ENCODE measurements around the gene TMED10.
"Not testable (repeated sequence)": the region's sequence is repeated elsewhere in the genome, so short reads cannot be mapped to it uniquely, and the experiment has no call there.

The TMED10 gene

DNA sequence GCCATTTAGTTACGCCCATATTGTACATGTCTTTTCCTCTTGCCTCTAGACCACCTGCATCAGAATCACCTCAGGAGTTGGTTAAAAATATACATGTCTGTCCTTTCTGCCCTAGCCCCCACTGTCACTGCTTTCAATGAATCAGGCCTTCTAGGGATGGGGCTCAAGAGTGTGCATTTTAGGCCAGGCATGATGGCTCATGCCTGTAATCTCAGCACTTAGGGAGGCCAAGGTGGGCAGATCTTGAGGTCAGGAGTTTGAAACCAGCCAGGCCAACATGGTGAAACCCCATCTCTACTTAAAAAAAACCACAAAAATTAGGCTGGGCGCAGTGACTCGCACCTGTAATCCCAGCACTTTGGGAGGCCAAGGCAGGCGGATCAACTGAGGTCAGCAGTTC, 13.6 kb upstream of the TMED10 start:
- DNase-seq (ENCODE audit: low read depth): no peak

DNA sequence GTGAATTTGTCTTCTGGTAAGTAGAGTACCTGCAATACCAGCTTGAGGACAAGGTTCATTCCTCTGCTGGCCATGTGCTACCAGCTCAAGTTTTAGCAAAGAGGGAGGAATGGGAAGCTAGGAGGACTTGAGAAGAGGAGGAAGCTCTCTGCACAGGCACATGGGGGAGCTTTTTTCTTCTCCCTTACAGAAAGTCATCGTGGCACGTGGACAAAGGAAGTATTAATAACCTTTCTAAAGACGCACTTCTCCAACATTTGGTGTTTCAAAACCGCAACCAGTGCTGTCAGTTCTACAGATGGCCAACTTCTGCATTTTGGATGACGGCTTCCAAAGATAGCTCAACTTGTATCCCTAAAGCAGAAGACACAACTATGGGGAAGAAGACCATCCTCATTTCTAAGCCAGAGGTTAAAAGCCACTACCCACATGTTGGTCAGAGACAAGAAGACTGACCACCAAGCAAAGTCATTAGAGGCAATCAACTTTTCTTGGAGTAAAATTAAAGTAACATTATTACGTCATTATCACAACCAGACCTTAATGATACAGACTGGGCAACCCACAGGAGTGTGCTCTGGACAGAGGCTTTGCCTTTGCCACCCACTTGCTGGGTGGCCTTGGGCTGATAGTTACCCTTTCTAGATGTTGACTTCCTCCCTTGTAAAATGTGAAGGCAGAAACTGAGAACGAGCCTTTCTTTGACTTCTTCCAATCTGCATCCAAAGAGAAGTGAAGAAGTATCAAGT, 12.3 kb upstream of the TMED10 start:
- DNase-seq (ENCODE audit: low read depth): no peak

DNA sequence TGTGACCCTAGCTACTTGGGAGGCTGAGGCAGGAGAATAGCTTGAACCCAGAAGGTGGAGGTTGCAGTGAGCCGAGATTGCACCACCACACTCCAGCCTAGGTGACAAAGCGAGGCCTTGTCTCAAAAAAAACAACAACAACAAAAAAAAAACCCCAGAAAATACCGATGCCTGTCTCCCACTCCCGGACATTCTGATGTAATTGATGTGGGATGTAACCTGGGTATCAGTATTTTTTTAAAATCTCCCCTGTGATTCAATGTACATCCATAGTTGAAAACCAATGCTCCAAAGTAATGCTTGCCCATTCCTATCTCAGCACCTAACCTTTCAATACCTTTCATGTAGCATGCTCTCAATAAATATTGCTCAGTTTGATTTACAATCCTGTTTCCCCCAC, 11.7 kb upstream of the TMED10 start:
- no peak for DNase-seq (ENCODE audit: low read depth)

DNA sequence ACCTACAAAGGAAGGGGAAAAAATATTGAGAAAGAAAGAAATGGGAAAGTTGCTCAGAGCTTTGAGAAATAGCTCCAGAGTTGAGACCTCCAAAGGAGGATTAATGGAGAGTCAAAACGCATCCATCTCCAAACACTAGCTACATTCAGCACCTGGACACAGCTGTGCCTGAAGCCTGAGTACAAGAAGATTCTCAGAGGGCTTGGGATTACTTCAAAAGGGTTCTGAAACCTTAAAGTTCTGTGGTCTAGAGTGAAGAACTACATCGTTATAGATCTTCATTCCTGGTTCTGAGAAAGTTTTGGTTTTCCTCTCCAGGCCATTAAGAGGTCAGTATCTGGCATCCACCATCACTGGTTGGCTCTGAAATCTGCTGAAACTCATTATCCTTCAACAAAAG, 10.5 kb upstream of the TMED10 start:
- DNase-seq (ENCODE audit: low read depth): no peak

DNA sequence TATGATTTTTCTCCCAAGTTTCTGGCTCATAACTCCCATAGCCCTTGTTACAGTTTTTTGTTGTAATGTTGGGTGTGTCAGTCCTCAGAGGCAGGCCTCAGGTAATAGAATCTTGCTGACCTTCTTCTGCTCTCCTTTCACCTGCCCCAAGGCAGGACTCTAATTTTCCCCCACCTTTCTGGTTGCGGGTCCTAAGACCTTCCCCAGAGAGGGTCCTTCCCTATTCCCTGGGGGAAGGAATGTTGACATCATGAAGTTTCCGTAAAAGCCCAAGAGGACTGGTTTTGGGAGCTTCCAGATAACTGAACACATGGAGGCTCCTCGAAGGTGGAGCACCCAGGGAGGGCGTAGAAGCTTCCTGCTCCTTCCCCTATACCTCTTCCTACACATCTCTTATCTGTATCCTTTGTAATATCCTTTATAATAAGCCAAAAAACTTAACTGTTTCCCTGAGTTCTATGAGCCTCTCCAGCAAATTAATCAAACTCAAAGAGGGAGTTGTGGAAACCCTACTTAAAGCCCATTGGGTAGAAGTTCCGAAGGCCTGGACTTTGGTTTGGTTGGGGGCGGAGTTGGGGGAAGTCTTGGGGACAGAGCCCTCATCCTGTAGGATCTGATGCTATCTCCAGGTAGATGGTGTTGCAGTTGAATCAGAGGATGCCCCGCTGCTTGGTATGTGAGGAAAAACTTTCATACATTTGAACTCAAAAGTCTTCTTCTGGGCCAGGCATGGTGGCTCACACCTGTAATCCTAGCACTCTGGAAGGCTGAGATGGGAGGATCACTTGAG, 9.0 kb upstream of the TMED10 start:
- DNase-seq (ENCODE audit: low read depth): no peak

DNA sequence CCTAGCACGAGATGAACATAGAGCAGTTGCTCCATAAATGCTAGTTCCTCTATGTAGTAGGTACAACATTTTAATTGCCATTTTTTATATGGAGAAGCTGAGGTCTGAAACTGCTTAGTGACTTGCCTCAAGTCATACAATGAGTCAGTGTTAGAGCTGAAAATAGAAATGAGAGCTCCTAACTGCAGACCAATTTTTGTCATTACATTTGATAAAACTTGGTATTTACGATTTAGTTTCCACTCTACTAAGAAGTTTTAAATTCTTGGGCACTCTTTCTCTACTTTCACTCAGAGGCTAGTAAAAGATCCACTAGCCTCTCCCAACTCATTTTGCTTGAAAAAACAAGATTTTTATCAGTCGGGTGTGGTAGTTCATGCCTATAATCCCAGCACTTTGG, 8.1 kb upstream of the TMED10 start:
- DNase-seq (ENCODE audit: low read depth): no peak

DNA sequence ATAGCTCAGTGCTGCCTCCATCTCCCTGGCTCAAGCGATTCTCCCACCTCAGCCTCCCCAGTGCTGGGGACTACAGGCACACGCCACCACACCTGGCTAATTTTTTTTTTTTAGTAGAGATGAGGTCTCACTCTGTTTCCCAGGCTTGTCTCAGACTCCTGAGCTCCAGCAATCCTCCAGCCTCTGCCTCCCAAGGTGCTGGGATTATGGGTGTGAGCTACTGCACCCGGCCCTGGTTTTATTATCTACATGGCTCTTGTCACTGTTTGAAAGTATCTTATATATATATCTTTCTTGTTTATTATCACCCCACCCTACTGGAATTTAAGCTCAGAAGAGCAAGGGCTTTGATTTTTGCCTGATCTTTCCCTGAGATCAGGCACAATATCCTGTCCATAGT, 7.6 kb upstream of the TMED10 start:
- DNase-seq (ENCODE audit: low read depth): no peak

DNA sequence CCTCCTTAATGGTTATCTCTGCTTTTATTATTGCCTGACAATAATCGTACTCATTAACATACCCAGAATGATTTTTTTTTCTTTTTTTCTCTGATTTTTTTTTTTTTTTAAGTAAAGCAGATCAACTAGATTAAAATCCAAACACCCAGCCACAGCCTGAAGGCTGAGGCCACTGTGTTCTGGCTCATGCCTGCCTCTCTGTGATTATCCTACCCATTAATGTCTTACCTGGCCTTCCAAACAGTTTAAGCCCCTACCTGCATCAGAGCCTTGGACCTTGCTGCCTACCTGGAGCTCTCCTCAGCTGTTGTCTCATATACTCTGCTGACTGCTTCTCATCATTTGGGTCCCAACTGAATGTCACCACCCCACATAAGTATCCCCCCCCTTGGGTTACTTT, 6.8 kb upstream of the TMED10 start:
- DNase-seq (ENCODE audit: low read depth): no peak

DNA sequence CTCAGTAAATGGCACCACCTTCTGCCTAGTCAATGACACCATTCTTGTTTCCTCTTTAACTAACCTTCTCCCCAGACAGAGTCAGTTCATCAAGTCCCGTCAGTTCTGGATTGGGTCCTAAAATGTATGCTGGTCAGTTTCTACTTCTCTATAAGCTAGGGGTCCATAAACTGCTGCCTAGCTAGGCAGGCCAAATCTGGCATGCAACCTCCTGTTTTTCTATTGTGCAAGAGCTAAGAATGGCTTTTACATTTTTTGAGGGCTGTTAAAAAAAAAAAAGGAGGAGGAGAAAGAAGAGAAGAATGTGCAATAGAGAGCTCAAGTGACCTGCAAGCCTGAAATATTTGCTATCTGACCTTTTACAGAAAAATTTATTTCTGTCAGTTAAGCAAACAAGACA, 6.4 kb upstream of the TMED10 start:
- DNase-seq (ENCODE audit: low read depth): no peak

DNA sequence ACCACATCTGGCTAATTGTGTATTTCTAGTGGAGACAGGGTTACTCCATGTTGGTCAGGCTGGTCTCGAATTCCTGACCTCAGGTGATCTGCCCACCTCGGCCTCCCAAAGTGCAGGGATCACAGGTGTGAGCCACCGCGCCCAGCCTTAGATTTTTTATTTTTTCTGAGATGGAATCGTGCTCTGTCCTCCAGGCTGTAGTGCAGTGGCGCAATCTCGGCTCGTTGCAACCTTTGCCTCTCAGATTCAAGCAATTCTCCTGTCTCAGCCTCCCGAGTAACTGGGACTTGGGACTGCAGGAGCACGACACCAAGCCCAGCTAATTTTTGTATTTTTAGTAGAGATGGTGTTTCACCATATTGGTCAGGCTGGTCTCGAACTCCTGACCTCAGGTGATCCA, 5.8 kb upstream of the TMED10 start:
- DNase-seq (ENCODE audit: low read depth): not testable (repeated sequence)

DNA sequence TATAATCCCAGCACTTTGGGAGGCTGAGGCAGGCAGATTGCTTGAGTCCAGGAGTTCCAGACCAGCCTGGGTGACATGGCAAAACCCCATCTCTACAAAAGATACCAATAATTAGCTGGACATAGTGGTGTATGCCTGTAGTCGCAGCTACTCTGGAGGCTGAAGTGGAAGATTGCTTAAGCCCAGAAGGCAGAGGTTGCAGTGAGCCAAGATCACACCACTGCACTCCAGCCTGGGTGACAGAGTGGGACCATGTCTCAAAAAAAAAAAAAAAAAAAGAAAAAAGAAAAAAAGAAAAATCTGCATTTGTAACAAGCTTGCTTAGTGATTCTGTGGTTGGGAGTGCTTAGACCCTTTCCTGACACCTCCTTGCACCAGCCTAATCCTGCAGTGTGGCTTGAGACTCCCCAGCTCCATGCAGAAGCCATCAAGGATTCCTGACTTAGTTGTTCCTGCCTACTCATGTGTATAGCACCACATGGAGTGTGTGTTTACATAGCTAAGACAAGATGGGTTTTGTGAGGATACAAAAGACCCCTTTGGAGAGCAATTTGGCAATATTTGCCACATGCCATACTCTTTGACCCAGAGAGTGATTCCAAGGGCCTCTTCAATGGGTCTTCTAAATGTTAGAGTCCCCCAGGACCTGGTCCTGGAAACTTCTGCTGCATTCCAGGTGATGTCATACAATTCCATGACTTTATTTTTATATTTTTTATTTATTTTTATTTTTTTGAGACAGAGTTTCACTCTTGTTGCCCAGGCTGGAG, 5.1 kb upstream of the TMED10 start:
- DNase-seq (ENCODE audit: low read depth): no peak

DNA sequence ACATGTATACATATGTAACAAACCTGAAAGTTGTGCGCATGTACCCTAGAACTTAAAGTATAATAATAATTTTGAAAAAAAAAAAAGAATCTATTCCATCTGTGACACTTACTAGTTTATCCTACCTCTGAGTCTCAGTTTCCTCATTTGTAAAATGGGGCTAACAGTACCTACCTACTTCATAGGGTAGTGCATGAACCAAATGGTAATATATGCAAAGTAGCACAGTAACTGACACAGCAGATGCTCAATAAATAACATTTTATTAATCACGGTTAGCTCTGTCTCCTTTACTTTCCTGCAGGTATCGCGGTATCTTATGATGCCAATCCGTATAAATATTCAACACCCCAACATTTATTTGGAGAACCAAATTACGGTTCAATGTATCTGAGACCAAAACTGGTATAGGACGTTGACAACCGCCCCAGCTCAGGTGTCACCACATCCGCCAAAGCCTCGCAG, 703 bp downstream of the TMED10 start:
- no peak for DNase-seq (ENCODE audit: low read depth)

DNA sequence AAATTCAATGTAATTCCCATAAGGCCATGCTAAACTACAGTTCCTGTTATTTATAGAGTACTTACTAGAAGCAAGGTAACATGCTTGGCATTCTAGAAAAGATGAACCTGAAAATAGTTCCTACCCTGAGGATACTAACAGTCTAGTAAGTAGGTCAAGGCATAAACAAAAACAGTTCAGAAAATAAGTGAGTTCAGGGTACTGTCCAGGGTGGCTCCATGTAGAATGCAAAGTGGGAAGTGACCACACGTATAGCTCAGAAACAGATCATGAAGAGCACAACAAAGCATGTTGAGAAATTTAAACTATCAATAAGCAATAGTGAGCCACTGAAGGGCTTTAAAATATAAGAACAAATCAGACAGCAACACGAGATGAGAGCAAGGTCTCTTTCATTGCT, 2.3 kb downstream of the TMED10 start:
- DNase-seq (ENCODE audit: low read depth): no peak

DNA sequence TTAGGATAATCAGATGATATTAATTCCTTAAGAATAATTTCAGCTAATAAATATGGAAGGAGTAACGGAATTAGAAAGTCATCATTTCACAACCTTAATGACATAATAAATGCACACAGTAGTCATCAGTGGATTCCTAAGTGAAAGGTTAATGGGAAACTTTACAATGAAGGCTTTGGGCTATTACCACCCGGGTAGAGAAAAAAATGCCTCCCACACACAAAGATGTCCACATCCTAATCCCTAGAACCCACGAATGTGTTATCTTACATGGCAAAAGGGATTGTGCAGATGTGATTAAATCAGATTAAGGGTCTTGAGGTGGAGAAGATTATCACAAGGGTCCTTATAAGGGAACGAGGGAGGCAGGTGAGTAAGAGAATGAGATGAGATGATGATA, 5.6 kb downstream of the TMED10 start:
- no peak for DNase-seq (ENCODE audit: low read depth)

DNA sequence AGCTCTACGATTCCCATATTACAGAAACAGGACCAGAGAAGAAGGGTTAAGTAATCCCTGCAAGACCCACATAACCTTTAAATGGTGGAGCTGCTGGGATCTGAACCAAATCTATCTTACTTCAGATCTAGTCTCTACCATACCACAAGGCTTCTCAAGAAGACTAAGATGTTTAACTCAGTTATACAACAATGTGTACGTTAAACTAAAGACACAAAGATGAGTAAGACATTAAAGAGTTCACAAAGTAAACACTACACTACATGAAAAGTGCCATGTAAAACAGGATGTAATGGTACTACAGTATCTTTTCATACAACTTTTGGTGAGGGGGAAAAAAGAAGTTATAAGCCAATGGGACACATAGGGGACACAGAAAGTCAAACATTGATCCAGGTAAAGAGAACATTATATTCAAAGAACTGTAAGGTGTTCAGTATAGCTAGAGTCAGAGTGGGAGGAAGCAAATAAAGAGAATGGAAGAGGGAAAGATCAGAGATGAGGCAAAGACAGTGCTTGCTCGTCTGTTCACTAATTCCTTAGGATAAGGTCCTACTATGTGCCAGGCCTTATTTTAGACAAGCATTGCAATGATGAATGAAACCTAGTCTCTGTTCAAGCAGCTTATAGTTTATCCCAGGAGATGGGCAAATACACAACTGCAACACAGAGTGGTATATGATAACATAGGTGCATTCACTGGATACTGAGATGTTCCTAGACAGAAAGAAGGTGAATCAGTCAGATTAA, 7.7 kb downstream of the TMED10 start:
- DNase-seq (ENCODE audit: low read depth): no peak

DNA sequence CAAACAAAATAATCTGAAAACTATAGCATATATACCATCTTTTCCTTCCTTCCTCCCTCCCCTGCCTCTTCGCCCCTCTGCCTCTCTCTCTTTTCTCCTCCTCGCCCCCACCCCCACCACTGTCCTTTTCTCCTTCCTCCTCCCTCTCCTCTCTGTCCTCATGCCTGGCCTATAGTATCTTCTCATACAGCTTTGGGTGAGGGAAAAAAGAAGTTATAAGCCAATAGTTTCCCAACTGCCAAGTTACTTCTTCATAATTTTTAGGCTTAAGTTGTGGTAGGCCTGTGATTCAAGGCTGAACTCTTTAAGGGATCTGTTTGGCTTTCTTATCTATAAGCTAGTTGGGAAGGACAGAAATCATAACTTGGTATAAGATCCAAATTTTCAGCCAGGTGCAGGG, 9.1 kb downstream of the TMED10 start:
- no peak for DNase-seq (ENCODE audit: low read depth)

DNA sequence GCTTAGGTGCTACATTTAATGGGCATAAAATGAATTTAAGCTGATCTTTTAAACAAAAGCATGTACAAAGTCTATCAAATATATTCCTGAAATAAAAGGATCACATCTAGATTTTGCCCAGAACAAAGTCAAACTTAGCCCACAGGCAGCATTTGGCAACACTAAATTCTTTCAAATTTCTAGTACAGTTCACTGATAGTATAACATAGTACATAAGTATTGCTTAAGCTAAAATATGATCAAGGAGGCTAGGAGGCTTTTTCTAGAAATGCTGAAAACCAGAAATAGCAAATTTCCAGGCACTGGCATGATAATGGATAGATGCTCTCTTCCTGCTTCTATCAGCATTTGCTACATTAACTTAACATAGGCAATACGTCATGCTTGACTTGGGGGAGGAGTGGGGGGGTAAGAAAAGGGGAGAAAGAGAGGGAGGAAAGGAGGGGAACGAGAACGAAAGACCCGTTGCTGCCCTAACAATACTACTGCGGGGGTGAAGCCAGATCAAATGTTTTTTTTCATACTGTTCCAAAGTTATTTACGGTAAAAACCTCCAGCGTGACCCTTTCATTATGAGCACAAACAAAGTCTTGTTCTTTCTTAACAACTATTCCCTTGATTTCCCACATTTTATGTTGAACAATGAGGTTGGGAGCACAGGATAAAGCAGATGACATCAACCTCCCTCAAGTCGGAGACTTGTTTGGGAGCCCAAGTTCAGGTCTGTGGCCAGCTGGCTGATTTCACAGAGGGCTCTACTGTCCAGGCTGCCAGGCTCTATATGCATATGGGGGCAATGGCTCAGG, 10.6 kb downstream of the TMED10 start:
- DNase-seq (ENCODE audit: low read depth): no peak

DNA sequence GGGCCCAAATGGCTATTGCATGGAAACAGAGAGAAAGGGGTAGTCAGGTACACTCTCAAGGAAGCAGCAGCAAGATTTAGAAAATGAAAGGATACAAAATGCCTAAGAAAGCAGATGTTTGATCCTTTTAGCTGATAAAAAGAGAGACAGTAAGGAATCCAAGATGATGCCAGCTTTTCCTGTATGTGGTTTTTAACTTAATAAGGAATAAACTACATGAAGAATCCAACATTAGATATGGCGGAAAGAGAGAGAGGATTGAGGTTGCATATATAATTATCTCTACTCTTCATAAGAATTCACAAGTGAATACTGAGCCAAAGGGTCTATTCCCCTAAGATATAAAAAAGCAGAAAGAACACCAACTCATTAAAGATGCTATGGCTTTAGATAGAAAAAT, 11.6 kb downstream of the TMED10 start:
- no peak for DNase-seq (ENCODE audit: low read depth)

DNA sequence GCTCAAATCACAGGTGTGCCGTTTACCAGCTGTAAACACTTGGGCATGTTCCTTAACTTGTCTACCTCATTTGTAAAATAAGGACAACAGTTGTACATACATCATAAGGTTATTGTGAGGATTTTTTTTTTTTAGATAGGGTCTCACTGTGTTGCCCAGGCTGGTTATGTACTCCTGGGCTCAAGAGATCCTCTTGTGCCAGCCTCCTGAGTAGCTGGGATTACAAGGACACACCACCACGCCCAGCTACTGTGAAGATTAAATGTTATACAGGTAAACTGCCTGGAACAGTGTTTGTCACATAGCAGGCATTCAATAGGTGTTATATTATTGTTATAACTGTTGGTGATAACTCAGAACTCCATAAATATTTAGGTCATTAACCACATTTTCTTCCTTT, 12.7 kb downstream of the TMED10 start:
- DNase-seq (ENCODE audit: low read depth): no peak

DNA sequence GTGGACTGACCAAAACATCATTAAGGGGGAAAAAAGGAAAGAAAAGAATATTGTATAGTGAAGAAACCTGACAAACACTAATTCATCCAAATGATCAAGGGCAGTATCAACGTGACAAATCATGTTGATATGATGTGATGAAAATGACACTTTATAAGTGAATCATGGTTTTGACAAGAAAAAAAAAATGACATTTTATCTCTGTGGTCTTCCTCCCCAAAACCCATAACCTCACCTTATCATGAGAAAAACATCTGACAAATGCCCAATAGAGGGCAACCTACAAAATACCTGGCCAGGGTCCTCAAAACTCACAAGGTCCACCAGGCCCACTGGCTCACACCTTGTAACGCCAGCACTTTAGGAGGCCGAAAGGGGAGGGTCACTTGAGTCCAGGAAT, 13.8 kb downstream of the TMED10 start:
- DNase-seq (ENCODE audit: low read depth): no peak
